ENCODE data around the gene TOP2B.

The TOP2B gene

GRCh38 chr3:25557694-25558093 lies 107.0 kb downstream of the TOP2B start:
- no peak for DNase-seq (ENCODE audit: low read depth)

- DNase-seq (ENCODE audit: low read depth): no peak
Observed at GRCh38 chr3:25556447-25556846, 108.3 kb downstream of the TOP2B start.

- DNase-seq (ENCODE audit: low read depth): no peak
Observed at GRCh38 chr3:25555695-25556437, 108.8 kb downstream of the TOP2B start.

- DNase-seq (ENCODE audit: low read depth): no peak
Observed at GRCh38 chr3:25554376-25554775, 110.3 kb downstream of the TOP2B start.

- no peak for DNase-seq (ENCODE audit: low read depth)
Observed at GRCh38 chr3:25552251-25552650, 112.5 kb downstream of the TOP2B start.

GRCh38 chr3:25548836-25549235 lies 115.9 kb downstream of the TOP2B start:
- no peak for DNase-seq (ENCODE audit: low read depth)

- DNase-seq (ENCODE audit: low read depth): no peak
Observed at GRCh38 chr3:25547943-25548674, 116.6 kb downstream of the TOP2B start.

Data from activated T-cell treated with anti-CD3 and anti-CD28 coated beads for 48 hours (primary cell).